Lung microvascular endothelial cell (primary cell): Measurements from ENCODE around the gene PFDN4. TPM values are rescaled to one million over a fixed set of nuclear protein-coding genes. Genes with fewer than 3 reads are reported as not detected.
A peak's percentile ranks its signal among the peaks of the same experiment; 100 is the strongest.

Source experiments
- DNase-seq, 2 donors: peaks; one replicate each; pipeline versions ENCODE4 v3.0.0 to v3.0.0-alpha.2; 2010; ENCODE audit warnings: low read depth in 2 of 2
- total RNA-seq: library from RNA; depleted of rRNA; stranded (reverse); fragments of >200 nt; gene quantifications from 2 replicates; pipeline ENCODE4 v1.2.1, GENCODE V29; 2014

The PFDN4 gene
- total RNA-seq, 1 donor from 2014 or later: 57.5 TPM

DNA sequence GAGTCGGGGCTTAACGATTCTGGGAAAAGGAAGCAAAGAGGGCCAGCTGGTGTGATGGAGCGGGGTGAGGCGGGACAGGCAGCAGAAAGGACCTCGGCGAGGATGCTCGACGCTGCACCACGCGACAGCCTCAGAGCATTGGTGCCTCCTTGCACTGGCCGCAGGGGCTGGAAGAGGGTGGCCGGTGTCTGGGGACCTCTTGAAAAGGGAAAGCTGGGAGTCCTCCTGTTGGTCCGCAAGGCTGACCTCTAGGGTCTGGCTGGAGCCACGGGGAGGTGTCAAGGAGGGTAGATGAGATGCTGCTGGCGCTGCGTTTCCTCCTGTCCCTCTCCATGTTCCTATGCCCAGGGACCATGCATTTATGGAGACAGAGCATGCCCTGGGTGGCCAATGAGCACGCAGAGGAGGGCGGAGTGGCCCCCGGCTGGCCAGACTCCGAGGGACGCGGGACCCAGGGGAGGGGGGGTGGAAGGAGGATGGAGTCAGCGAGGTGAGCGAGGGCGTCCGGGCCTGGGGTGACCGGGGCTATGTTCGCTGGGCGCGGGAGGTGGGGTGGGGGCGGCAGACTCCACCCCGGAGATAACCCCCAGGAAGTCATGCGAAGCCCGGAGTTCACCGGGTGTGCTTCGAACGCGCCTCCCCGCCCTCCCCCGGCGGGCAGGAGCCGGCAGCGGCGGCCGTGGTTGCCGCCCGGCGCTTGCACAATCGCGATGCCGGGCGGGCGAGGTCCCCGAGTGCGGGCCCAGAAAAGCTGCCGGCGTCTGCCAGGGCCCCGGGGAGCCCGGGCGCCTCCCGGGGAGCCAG is 34.0 kb upstream of the PFDN4 start, which contains the start of gene CYP24A1:
Gene CYP24A1 (minus strand): TSS at position 334 of the 804 bp plus-strand sequence. CDS start 407 bp downstream, outside the sequence.
- DNase-seq: no peak

DNA sequence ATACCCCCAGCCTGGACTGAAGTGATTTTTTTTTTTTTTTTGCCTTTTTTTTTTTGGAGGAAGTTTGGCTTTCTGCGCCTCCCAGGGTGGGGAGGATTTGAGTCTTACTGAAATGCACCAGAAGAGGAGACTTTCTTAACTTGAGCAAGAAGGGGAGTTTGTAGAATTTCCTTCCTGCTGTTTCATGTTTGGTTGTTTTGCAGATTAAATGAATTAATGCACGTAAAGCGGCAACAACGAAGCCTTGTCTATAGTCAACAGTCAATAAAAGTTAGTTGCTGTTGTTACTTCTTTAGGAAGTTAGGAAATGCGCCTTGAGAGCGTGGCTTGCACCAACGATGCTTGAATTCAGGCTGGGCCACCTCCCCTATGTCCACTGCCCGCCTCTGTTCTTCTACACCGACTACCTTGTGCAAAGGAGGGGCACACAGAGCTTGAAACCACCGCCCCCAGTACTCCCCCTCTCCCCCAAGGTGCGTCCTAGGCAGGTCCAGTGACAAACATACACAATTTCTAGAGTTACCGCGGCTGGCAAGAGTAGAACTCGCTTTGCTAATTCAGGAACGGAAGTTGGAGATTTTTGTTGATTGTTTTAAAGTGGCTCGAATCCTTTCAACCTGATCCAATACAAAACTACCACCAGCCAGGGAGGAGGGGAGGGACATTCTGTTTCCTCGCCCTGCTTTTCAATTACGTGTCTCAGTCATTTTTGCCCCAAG is 33.3 kb upstream of the PFDN4 start:
- no peak for DNase-seq

DNA sequence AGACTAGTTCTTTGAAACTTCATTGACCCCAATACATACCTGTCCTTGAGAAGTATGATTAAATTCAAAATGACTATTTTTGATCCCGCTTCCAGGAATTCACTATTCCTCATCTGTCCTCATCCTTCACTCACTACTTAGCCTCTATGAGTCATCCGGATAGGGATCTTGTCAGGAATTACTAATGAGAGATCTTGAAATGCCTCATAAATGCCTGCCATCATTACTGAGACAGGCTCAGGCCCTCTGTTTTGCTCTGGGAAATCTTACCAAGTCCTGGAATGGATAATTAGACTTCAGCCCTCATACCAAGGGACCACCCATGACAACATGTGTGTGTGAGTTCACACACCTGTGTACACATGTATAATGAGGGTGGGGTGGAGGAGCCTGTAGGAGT is 31.3 kb upstream of the PFDN4 start:
- DNase-seq: no peak

DNA sequence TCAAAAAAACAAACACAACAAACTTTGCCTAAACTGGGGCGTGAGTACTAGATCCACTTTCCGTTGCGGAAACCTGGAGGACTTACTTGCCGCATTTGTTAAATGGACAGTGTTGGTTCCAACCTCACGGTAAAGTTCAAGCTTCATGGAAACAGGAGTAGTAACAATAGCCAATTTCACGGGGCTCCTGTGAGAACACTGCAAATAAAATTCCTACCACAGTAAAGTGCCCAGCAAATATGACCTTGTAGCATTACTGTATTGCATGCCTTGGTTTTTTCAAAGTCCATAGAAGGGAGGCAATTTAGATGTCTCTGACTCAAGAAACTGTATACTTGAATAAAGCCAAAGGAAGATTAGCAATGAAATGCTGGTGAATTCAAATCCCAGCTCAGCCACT is 30.5 kb upstream of the PFDN4 start:
- DNase-seq: no peak

DNA sequence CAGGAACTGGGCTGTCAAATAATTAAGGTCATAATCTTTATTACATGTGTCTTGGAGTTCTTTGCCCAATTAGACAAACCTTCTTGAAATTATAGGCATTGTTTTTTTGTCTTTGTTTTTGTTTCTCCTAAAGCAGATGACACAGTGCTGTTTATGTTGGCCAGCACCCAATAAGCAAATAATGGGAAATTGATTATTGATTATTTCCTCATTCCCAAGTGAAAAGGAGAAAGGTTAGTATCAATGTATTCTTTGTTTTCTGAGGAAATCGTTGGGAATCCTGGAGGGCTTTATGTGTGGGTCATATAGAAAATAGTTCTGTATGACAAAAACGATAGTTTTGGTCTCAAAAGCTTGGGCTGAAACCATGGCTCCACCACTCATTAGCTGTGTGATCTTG is 29.6 kb upstream of the PFDN4 start:
- no peak for DNase-seq

DNA sequence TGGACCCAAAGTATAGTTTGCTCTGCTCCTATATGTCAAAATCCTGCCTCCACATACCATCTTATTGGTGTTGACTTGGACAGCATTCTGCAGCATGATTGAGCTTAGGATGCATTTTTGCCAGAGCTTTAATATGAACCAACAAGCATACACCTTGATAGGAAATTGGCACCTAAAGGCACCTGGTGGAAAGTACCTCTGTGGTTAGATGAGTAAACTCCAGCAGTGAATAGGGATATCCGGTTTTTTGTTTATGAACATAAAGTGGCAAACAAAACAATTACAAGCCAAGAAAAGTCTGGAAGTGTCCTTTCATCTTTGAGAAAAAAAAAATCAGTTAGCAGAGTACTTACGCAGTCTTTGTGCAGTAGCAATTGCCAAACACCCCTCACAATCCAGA is 27.9 kb upstream of the PFDN4 start:
- DNase-seq: no peak

DNA sequence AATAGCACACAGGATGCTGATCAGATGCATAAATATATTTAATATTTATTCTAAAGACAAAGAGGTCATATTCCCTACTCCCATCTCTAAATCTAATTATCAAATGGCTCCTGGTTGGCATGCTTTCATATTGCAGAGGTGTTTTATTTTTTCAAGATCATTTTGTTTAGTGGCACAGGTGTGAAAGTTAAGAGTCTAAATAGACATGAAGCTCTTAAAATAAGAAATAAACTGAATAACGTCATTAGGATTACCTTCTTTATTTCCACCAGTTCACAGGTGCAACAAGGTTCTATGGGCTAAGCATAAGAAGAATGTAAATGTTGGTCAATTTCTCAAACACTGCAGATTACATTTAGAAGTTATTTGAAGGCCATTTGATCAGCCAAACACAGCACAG is 27.0 kb upstream of the PFDN4 start:
- no peak for DNase-seq

DNA sequence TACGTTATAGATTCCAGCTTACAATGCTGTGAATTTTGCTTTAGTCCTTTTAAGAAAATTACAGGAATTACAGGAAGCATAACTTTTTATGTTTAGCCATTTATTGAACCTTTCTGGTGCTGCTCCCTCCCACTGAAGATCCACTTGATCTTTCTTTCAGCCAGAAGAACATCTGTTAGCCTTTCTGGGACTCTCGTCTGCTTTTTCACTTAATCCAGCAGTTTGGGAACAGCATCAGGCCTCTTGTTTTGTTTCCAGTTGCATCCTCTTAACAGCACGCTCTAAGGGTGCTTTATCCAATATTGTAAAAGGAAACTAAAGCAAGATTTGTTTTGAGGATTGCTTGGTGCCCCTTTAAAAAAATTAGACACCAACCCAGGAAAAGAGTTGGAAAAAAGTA is 23.8 kb upstream of the PFDN4 start:
- no peak for DNase-seq

DNA sequence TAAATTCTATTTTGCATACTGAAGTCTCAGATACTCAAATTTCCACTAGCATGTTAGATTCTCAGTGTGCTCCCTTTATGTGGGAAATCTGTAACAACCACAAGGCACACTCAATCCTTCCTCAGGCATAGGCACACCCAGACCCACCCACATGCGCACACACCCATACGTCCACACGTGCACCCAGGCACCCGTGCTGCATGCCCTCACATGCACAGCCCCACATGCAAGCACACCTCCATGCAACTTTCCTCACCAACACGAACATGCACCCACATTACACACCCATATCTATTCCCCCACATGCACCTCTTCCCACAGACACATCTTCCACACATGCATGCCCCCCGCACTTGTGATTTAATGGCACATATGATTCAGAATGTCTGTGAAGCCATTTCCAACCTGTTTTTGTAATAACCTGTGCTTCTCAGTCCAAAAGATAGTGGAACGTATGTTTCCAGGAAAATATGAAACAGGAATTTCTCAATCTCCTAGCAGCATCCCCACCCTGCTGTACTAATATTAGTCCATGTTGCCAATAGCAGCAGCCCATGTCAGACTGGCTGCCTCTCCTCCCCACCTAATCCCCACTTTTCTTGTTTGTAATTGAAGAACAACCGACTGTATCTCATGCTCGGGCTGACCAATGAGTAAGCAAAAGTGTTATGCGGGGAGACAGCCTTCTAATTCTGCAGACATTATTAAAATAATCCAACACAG is 22.8 kb upstream of the PFDN4 start:
- DNase-seq: no peak

DNA sequence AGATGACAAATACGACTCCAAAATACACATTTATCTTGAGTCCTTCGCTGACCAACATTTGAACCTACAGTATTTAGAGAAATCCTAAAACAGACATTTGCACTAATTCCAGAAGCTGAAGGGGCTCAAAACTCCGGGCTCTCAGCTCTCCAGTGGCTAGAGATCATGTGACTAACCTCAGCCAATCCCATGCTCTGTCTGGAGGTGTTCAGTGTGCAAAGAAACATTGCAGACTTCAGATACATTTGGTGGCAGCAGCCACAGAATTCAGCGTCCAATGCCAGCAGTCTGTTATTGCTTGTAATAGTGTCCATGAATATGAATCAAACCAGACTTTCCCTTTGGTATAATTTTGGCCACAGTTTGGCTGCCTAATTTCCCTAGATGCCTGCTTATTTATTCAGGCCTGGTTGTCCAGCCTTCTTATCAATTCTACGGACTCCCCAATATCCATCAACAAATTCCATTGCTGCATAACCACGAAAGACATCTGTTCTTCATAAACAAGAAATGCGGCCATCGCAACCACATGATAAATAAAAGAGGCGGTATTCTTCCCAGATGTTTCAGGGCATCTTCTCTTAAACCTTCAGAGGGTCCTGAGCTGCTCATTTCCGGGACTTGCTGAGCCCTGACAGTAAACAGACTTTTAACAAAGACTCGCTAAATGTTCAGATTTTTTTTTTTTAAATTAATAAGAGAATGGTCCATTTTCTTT is 19.6 kb upstream of the PFDN4 start:
- no peak for DNase-seq

DNA sequence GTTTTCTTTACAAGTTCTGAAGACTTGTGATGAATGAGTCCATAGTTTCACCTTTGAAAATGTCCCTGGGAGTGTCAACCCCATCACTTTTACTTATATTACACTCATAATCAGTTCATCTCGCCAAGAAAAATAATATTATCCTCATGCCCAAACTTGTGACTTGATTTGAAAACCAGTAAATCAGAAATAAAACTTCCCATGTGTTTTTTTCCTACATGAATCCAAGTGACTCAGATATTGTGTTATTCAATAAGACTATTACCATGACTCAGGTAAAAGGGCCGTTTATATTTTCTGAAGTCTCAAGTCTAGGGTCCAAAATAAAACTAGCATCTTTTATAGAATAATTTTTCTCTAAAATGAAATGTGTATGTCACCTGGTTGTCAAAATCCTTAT is 18.3 kb upstream of the PFDN4 start:
- DNase-seq: no peak

DNA sequence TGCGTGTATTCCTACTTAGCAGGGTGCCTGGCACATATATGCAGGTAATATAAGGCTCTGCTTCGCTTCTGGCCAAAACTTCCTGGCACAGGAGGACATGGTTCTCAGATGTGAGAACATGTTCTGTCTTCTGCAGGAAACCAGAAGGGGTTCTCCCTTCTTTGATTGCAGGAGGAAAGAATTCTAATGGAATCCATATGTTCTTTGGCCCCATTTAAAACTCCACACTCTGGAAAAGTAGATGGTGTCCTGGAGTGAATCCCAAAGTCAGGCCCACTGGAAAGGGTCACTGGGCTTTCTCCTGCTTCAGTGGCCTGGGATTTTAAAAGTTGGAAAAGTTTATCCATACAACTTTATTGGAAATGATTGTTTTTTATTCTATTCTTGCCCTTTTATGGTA is 17.7 kb upstream of the PFDN4 start:
- no peak for DNase-seq

DNA sequence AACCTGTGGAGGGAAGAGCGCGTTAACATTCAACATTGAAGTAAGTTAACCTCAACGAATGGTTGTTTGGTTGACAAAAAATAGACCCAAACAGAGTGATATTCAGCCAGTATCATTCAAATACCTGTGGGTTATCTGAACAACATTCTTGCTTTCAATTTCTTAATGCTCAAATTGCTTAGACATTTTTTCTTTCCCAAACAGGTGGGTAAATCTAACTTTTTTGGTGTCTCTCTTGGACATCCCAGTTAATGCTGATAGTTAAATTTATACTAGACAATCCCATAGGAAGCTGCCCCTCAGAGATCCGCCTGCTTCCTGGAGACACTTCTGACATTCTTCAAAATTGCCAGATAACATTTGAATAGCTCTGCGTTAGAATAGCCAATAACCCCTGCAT is 14.1 kb upstream of the PFDN4 start:
- DNase-seq: no peak

DNA sequence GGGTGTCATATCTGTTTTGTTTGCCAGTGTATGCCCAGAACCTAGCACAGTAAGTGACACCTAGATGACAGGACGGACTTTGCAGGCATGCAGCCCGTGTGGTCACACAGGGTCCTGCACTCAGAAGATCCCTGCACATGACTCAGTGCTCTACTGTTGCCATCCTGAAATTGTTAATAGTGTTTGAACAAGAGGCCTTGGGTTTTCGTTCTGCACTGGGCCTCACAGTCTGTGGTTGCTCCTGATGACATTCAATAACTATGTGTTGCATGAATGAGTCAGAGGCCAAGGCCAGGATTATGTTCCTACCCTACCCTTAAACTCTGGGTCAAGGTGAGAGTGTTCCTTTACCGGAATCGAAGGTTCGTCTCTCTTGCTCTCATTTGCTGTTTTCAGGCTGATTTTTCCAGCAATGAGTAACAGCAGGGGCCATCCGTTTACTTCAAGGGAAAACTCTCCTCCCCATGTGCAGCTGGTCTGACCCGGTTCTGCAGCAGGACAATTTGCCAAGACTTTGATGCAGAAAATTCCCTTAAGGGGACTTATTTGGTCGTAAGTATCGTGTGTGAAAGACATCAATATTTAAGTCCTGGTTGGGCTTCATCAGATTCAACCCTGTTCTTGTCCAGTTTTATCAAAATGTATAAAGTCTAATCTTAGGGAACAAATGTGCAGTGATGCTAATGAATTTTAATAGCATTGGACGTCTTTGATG is 13.0 kb upstream of the PFDN4 start:
- DNase-seq: no peak

DNA sequence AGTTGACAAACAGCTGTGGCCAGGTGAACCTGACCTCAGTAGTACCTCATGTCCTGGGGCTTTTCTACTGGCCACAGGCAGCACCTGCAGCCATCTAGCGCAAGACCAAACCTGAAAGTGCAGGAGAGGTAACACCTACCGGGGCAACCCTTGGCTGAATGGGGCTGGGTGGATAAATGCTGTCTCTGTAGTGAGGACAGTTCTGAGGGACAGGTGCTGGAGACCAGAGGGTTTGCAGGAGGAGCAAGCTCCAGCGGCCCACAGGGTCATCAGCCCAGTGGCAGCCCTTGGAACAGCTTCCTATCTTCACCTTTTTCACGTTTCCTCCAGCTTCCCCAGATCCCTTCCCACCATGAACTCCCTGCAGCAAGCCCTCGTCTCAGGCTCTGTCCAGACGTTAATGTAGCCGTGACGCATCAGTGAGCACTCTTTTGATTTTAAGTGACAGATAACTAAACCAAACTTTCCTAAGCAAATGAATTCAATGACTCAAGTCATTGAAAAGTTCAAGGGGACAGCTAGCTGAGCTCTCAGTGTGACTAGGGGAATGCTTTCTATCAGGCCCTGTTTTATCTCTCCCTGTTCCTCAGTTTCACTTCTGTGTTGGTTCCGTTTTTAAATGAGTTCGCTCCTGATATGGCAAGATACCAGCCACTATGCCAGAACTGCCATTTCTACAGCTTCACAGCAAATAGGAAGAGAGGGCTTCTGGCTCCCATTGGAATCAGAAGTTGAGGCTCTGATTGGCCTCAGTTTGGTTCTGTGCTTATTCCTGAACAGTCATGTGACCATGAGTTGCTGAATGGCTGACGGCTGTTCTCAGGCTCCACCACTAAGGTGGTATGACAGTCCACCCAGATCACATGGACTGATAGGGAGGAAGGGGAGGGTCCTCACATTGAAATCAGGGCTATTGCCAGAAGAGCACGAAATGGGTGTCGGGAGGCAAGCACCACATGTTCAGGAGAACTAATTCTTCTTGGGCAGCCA is 12.1 kb upstream of the PFDN4 start:
- DNase-seq: no peak

DNA sequence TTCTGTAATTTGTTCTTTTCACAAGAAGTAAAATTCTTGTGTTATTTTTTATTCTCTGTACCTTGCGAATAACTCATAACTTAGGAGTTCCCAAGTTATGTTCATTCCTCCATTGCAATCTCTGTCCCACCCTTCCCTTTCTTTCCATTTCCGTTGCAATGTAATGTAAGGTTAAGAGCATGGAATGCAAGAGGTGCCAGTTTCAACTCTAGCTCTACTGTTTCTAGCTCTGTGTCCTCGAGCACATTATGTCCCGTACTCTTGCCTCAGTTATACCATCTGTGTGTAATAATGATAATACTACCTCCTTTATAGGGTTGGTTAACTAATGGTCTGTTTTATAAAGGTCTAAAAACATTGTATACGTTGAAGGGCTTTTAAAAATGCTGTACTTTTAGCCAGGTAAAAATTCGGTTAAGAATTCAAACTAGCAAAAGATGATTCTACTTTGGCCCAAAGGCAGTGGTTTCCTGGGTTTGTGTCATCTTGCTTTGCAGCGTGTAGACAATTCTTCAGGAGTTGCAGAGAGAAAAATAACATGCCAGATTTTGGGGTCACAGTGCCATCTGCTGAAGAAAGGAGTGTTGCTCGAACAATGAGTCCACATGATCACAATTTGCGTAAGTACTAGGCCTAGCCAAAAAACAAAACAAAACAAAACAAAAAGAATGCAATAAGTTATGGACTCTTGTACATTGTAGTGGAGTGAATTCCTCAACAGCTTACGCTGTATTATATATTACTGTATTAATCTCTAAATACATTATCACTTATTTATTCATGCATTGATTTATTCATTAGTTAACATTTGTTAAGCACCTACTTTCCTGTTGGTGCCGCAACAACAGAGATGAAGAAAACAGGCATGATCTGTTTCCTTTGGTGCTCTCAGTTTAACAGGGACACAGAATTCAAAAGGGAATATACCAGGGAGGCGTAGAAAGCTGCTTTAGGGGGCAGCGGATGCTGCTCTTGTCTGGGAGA is 10.0 kb upstream of the PFDN4 start:
- DNase-seq: no peak

DNA sequence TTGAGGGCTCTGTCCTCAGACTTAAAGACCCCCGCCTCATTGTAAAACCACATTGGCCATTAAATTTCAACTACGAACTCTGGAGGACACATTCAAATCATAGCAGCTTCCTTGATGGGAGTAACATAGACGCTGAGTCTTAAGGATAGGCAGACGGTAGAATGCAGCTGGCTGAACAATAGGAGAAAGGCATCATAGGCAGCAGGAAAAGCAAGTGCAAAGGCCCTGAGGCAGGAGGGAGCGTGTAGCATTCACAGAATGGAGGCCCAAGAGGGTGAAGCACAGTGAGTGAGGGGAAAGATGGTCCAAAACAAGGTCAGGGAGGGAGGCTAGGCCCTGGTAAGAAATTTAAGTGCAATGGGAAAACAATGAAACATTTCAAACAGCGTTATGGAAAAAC is 8.6 kb upstream of the PFDN4 start:
- DNase-seq: no peak

DNA sequence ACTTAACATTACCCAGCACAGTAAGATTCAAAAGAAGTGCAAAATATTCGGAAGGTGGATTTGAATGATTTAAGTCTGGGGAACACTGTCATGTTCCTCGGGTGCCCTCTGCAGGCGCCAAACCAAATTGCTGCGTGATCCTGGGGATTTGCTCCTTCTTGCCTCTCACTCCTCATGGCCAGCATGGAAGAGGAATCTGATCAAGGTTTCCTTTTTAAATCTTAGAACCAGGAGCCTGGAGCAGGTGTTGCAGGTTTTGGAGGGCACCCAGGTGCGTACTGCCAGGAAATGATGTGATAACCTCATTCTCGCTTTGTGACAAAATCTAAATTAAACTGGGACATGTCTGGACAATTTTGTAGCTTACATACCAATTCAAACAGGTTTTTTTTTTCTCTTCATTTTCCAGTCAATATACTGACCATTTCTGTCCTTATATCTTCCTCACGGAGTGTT is 8.1 kb upstream of the PFDN4 start:
- peak; percentile 74 to 77 for DNase-seq
